ENCODE data around the gene PTPN14. TPM values are rescaled to one million over a fixed set of nuclear protein-coding genes. Genes with fewer than 3 reads are reported as not detected.

Gene PTPN14
- total RNA-seq, 1 experiment from 2014 or later: 42.8 TPM

GRCh38 chr1:214314178-214314843 lies 237.1 kb downstream of the PTPN14 start:
- no peak for DNase-seq (ENCODE audit: low spot score)

GRCh38 chr1:214312530-214313051 lies 238.8 kb downstream of the PTPN14 start:
- DNase-seq (ENCODE audit: low spot score): no peak

GRCh38 chr1:214310777-214311690 lies 240.4 kb downstream of the PTPN14 start:
- no peak for DNase-seq (ENCODE audit: low spot score)

DNA sequence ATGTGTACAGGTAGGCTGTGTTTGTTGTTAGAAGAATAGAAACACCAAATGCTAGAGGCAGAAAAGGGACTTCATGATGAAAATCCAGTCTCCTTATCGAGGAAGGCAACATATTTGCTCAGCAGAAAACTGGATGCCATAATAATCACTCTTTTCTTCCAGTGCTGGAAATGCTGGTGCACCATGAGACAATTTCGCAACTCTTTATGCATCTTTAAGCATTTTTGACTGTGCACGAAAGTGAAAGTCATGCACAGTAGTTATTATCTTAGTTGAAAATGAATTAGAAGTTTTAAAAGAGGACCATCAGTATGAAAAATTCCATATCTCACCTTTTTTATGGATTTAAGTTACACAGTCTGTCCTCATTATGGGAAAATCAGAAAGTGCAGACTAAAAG lies 241.4 kb downstream of the PTPN14 start:
- DNase-seq (ENCODE audit: low spot score): no peak

DNA sequence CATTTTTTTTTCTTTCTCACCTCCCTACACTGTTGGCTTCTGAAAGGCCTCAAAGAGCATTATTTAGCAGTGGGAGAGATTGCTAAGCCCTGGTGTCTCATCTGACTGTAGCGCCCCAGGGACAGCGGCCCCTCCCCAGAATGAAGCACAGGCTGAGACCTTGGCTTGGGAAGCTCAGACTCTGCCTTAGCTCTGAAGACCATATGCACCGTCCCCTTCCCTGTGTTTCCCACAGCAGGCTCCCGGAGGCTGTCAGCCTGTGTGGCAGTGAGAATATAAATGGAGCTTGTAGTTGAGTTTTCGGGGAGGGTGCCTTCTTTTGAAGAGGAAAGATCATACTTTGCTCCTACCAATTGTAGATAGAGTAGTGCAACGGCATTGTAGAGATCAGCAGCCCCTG lies 245.1 kb downstream of the PTPN14 start:
- DNase-seq (ENCODE audit: low spot score): no peak

DNA sequence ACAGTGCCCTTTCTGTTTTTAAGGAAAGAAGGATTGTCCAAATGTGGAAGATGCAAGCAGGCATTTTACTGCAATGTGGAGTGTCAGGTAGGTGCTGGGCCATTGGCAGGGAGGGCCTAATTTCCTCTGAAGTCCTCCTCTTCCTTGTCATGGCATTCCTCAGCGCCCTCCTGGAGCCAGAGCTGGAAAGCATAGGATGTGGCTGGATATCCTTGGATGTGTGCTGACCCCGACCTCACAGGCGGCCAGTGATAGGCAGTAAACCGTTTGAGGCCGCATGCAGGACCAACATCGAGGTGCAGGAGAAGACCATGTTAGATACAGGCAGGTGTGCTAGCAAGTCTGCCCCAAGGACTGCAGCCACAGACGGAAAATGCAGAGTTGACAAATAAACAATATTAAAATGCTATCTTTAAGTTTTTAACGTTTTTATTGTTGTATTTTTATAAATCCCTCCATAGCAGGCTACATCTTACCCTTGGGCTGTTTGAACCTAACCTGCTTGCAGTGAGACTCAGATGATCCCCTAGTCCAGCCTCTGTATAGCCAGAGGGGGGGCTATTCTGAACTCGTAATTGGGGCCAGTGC lies 246.1 kb downstream of the PTPN14 start:
- no peak for DNase-seq (ENCODE audit: low spot score)

GRCh38 chr1:214303141-214303930 lies 248.1 kb downstream of the PTPN14 start:
- DNase-seq (ENCODE audit: low spot score): no peak

DNA sequence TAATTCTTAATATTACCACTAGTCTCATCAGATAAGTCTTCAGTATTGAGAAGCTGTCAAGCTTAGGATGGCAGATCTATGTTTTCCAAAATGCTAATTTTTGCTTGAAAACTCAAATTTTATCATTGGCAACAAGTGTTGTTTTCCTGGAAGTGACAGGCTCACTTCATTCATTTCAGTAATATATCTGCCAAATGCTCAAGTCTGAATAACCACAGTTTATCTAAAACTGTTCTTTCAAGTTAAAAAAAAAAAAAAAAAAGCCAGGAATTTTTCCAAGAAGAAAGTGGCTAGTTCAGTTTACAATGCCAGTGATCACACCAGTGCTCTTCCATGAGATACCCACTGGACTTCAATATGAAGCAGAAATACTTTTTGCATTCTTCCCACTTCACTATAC lies 249.9 kb downstream of the PTPN14 start:
- DNase-seq (ENCODE audit: low spot score): no peak

GRCh38 chr1:214300149-214300780 lies 251.1 kb downstream of the PTPN14 start:
- DNase-seq (ENCODE audit: low spot score): no peak

Other genes with a start within 250 kb of the PTPN14 start
- 149 and 175 TPM in 2 replicates for gene CENPF, start 51.6 kb upstream of the PTPN14 start, total RNA-seq (2014; rRNA removed; shearing (Covaris generic))

Data from A172 (cell line).